Right forelimb (tissue), 1 donor: Measurements from ENCODE around the gene SPARC.

Experiments
- DNase-seq: peaks from one replicate; pipeline ENCODE4 v3.0.0-alpha.2; 2018

The SPARC gene

DNA sequence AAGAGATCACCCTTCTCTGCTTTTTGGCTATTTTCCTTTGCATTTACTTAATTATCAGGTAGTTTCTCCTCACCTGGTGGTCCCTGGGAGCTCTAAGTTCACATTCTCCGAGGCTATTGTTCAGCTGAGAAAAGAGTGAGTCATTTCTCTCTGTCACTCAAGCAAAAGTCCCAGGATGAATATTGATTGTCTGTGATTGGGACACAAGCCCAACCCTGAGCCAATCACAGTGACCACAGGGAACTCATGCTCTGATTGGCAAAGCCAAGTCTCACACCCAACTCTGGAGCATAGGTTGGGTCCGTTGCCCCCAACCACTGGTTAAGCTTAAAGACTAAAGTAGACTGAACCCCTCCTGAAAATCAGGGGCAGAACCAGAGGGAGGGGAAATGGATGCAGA, 67.8 kb downstream of the SPARC start:
- no peak for DNase-seq

DNA sequence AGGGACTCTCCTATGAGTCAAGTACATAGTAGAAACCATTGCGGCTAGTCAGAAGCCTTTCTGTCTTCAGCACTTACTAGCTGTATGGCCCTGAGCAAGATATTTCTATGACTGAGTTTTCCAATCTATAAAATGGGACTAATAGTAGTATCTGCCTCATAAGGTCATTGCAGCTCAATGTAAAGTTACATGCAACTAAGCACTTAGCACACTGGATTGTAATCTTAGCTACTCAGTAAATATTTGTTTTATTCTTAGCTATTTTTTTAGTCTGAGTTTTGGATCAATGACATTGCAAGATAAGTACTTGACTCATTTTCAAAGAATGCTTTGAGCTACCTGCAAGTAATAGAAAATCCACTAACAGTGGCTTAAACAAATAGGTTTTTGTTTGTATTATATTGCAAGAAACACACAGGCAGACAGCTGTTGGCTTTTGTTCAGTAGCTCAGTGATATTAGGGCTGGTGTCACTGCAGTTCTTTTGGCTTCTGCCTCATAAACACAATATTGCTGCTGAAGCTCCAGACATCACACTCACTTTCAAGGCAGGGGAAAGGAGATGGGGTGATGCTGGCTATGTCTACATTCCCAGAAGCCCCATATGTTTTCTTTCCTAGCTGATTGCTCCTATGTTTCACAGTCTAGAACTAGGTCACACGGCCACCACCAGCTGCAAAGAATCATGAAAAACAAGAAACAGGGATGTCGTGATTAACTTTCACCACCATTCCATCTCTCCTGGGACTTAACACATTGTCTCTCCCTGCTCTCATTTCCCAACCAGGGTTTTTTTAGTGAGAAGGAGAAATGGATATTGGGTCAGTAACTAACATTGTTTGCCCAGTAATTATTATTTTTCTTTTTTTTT, 68.6 kb downstream of the SPARC start:
- DNase-seq = no peak

GRCh38 chr5:151617383-151617840, 69.3 kb downstream of the SPARC start:
- no peak for DNase-seq

DNA sequence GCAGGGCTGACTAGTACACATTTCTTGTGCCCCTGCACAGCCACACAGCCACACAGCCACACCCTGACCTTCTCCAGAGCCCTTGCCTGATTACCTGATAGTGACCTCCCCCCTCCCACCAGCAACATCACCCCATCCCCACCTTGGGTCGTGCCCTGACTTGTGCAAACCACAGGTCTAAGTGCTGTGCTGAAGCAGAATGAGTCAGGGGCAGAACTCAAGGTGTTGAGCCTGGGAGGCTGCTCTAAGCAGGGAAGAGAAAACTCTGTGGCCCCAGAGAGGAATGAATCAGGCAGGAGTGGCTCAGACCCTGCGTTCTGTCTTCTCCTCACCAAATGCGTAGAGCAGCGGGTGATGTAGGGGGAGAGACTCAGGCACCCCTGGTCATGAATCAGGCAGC, 71.3 kb downstream of the SPARC start:
- no peak for DNase-seq

DNA sequence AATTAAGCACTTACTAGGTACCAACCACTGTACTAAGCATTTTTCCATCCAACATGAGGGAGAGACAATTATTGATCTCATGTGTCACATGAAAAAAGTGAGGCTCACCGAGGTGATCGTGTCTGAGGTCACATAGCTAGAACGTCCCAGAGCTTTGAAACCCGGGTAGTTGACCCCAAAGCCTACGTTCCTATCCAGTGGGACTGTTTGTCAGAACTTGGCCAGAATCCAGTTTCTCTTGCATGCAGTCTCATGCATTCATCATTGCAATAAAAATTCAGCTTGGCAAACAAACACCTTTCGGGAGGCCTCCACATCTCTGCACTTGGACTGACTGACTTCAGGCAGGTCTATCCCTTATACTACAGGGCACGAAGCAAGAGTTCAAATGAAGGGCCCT, 72.2 kb downstream of the SPARC start:
- DNase-seq = no peak

DNA sequence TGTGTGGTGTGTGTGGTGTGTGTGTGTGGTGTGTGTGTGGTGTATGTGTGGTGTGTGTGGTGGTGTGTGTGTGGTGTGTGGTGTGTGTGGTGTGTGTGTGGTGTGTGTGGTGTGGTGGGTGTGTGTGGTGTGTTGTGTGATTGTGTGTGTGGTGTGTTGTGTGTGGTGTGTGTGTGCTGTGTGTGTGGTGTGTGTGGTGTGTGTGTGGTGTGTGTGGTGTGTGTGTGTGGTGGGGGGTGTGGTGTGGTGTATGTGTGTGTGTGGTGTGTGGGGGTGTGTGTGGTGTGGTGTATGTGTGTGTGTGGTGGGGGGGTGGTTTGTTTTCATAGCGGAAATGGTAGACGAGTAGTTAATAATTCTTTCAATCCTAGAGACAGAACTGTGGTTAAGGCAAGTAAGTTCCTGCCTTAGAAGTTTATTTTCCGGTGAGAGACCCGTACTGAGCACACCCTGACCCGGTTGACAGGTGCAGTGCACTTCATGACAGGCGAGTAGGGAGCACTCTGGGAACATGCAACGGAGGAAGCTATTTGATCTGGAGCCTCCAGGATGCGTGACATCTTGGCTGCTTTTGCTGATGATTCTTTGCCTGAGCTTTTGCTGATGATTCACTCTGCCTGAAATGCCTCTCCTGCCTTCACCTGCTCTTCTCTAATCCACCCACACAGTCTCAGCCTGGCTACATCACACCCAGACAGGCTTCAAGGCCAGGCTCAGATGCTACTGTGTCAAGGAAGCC, 73.9 kb downstream of the SPARC start:
- no peak for DNase-seq

GRCh38 chr5:151611127-151611775, 75.5 kb downstream of the SPARC start:
- DNase-seq = no peak
